ENCODE results near the gene OR6N2.

Gene OR6N2

DNA sequence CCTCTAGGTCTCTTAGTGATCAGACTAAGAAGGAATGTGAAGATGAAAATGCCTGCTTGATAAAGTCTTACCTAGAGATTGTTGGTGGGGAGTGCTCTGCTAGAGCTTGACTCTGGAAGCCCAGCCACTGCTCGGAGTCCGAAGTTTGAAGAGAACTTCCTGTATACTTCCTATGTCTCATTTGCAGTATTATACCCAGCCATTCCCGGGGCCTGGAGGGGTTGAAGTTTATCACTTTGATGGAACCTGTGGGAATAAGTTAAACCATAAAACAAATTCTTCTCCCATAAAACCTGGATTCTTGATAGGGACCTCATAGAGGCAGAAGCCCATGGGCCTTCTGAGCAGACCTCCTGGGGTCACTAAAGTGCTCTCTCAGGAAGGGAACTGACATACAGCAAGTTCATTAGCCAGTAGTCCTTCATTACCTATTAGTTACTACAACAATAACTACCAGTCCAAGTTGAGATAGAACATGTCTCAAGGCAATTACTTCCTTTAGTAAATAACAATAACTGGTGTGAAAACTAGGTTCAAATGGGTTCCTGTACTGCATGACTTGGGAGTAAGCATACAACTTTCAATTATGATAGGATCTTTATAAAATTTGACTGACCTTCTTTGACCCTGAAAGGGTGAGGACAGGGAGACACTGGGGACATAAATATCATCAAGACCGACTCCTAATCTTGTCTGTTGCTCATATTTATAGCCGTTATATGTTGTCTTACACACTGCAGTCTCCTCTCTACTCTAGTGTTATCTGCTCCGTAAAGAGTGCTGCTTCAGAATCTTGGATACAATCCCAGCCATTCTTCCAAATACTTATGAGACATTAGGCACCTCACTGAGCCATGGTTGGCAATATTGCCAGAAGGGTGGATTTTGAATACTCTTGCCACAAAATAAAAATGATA, 8.8 kb downstream of the OR6N2 start, which contains the start of gene OR6N1:
Gene OR6N1, minus strand, starts transcription at position 246 of the 917 bp plus-strand sequence. CDS start 5,513 bp downstream, outside the sequence.
- Histone ChIP-seq H4K20me1 (ENCODE audit: insufficient read depth, low read length) (no peaks in the 10 kb centered on the region), H3K27ac (ENCODE audit: low read length) (no peak within 1 kb of the TSS), H3K36me3 (replicated peaks; ENCODE audit: low read depth, low read length) (no peaks in the 10 kb centered on the region), H3K4me2 (ENCODE audit: low read length) (no peak within 1 kb of the TSS), H3K9me3 (ENCODE audit: insufficient read depth, low read length) (no peaks in the 10 kb centered on the region), H3K27me3 (ENCODE audit: low read depth, low read length) (no peaks in the 10 kb centered on the region), H3K9ac (ENCODE audit: low read length) (no peak within 1 kb of the TSS), H2AFZ (ENCODE audit: low read depth, low read length) (no peak within 1 kb of the TSS), H3K4me3 (ENCODE audit: low read length) (no peak within 1 kb of the TSS), H3K79me2 (ENCODE audit: low read length) (no peaks in the 10 kb centered on the region), H3K4me1 (ENCODE audit: low read length) (no peaks in the 10 kb centered on the region)
- TF ChIP-seq, protein P1, sequence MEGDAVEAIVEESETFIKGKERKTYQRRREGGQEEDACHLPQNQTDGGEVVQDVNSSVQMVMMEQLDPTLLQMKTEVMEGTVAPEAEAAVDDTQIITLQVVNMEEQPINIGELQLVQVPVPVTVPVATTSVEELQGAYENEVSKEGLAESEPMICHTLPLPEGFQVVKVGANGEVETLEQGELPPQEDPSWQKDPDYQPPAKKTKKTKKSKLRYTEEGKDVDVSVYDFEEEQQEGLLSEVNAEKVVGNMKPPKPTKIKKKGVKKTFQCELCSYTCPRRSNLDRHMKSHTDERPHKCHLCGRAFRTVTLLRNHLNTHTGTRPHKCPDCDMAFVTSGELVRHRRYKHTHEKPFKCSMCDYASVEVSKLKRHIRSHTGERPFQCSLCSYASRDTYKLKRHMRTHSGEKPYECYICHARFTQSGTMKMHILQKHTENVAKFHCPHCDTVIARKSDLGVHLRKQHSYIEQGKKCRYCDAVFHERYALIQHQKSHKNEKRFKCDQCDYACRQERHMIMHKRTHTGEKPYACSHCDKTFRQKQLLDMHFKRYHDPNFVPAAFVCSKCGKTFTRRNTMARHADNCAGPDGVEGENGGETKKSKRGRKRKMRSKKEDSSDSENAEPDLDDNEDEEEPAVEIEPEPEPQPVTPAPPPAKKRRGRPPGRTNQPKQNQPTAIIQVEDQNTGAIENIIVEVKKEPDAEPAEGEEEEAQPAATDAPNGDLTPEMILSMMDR (IDR thresholded peaks at IDR 0.05; ENCODE audit: low read depth, low read length) = no peak
- no peak for TF ChIP-seq EZH2phosphoT487 (IDR thresholded peaks at IDR 0.05; ENCODE audit: low read depth)

DNA sequence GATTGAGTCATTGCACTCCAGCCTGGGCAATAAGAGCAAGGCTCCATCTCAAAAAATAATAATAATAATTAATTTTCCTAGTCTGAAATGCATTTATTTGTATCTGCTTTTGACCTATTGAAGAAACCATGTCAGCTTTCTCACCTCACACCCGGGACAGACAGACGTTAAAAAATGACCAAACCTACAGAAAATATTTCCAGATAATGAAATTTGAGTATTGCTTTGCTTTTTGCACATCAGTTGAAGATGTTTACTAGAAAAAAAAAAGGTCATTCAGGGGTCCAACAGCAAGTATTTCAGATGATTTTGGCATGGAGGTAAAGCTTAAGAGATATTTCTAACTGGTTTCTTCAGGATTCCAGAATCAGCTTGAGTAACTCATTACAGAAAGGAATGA, 26.6 kb downstream of the OR6N2 start, which contains the start of gene OR6K6:
Gene OR6K6, plus strand, starts transcription at position 301 of the 400 bp plus-strand sequence. CDS start 168 bp downstream, outside the sequence.
- peaks cover 7% of the 10 kb centered on the region; the same call in 1 of the 2 replicates for H3K27me3 ChIP-seq (ENCODE audit: low read depth, low read length)
- no peak within 1 kb of the TSS for H3K27ac ChIP-seq (ENCODE audit: low read length)
- no peaks in the 10 kb centered on the region for H3K36me3 ChIP-seq (replicated peaks; ENCODE audit: low read depth, low read length)
- no peaks in the 10 kb centered on the region for H3K4me1 ChIP-seq (ENCODE audit: low read length)
- TF ChIP-seq, protein P1 (IDR thresholded peaks at IDR 0.05; ENCODE audit: low read depth, low read length) = no peak
- TF ChIP-seq EZH2phosphoT487 (IDR thresholded peaks at IDR 0.05; ENCODE audit: low read depth) = no peak
- no peak within 1 kb of the TSS for H3K9ac ChIP-seq (ENCODE audit: low read length)
- no peak within 1 kb of the TSS for H3K4me2 ChIP-seq (ENCODE audit: low read length)
- no peaks in the 10 kb centered on the region for H3K9me3 ChIP-seq (ENCODE audit: insufficient read depth, low read length)
- H3K4me3 ChIP-seq (ENCODE audit: low read length) = no peak within 1 kb of the TSS
- no peaks in the 10 kb centered on the region for H4K20me1 ChIP-seq (ENCODE audit: insufficient read depth, low read length)
- no peak within 1 kb of the TSS for H2AFZ ChIP-seq (ENCODE audit: low read depth, low read length)
- H3K79me2 ChIP-seq (ENCODE audit: low read length) = no peaks in the 10 kb centered on the region

DNA sequence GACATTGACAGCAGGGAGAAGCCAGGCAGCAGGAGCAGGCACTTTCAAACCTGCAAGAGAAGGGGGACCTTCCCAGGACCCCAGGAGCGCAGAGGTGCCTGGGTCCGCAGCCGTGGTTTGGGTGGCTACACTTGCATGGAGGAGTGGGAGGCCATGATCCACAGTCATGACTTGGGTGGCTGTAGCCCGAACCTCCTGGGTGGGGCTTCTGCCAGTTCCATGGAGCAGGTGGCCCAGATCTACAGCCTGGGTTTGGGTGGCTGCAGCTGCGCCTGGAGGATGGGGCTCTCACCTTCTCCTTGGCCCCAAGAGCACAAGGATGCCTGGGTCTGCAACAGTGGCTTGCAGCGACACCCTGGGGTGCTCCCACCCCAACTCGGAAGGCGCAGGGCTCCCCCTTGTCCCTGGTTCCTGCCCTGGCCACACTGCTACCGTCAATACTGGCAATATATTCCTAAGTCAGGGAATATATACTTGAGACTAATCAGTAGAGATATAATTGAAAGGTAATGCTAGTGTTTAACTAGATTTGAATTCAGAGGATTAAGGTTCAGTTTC, 28.8 kb downstream of the OR6N2 start:
- peaks cover 7% of the 10 kb centered on the region; the same call in 1 of the 2 replicates for H3K27me3 ChIP-seq (ENCODE audit: low read depth, low read length)
- no peaks in the 10 kb centered on the region for H3K4me1 ChIP-seq (ENCODE audit: low read length)
- H4K20me1 ChIP-seq (ENCODE audit: insufficient read depth, low read length) = no peaks in the 10 kb centered on the region
- TF ChIP-seq EZH2phosphoT487 (IDR thresholded peaks at IDR 0.05; ENCODE audit: low read depth) = no peak
- TF ChIP-seq, protein P1 (IDR thresholded peaks at IDR 0.05; ENCODE audit: low read depth, low read length) = no peak
- no peaks in the 10 kb centered on the region for H3K36me3 ChIP-seq (replicated peaks; ENCODE audit: low read depth, low read length)
- H3K9me3 ChIP-seq (ENCODE audit: insufficient read depth, low read length) = no peaks in the 10 kb centered on the region
- no peaks in the 10 kb centered on the region for H3K79me2 ChIP-seq (ENCODE audit: low read length)
- no peak overlapping the region for H3K4me2 ChIP-seq (ENCODE audit: low read length)
- no peak overlapping the region for H3K4me3 ChIP-seq (ENCODE audit: low read length)
- no peak overlapping the region for H2AFZ ChIP-seq (ENCODE audit: low read depth, low read length)
- no peak overlapping the region for H3K27ac ChIP-seq (ENCODE audit: low read length)
- H3K9ac ChIP-seq (ENCODE audit: low read length) = no peak overlapping the region

DNA sequence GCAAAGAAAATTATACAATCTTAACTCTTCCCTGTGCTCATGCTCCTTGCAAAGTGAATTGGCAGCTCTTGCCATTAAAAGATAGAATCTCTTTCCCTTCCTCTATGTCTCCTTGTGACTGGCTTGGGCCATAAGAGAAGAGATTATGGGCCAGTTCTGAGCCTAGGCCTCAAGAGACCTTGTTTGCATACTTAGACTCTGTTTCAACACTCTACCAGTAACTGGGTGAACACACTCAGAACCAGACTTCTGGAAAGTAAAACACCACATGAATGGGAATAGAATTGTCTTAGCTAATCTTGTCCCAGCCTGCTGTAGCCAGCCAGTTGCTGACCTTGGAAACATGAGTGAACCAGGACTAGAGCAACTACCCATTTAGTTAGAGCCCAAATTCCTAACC, 45.2 kb downstream of the OR6N2 start:
- no peaks in the 10 kb centered on the region for H3K36me3 ChIP-seq (replicated peaks; ENCODE audit: low read depth, low read length)
- TF ChIP-seq, protein P1 (IDR thresholded peaks at IDR 0.05; ENCODE audit: low read depth, low read length) = no peak
- no peak for TF ChIP-seq EZH2phosphoT487 (IDR thresholded peaks at IDR 0.05; ENCODE audit: low read depth)

More for the DNA sequence above, 45.2 kb downstream of the OR6N2 start:
- H3K27me3 ChIP-seq (ENCODE audit: low read depth, low read length) = no peaks in the 10 kb centered on the region
- H3K9ac ChIP-seq (ENCODE audit: low read length) = no peak overlapping the region
- no peak overlapping the region for H3K4me2 ChIP-seq (ENCODE audit: low read length)
- no peak overlapping the region for H3K4me3 ChIP-seq (ENCODE audit: low read length)
- no peak overlapping the region for H3K27ac ChIP-seq (ENCODE audit: low read length)
- H3K9me3 ChIP-seq (ENCODE audit: insufficient read depth, low read length) = no peaks in the 10 kb centered on the region
- no peaks in the 10 kb centered on the region for H3K79me2 ChIP-seq (ENCODE audit: low read length)
- no peaks in the 10 kb centered on the region for H4K20me1 ChIP-seq (ENCODE audit: insufficient read depth, low read length)
- H3K4me1 ChIP-seq (ENCODE audit: low read length) = no peaks in the 10 kb centered on the region
- no peak overlapping the region for H2AFZ ChIP-seq (ENCODE audit: low read depth, low read length)

Data from OCI-LY3 (cell line).